GM19455 (cell line): Measurements from ENCODE around the gene MORF4L2.

Source experiments
- ATAC-seq: cut with Tn5 transposase; IDR thresholded peaks from one replicate; pipeline ENCODE4 v1.9.1; 2021; ENCODE audit not compliant: unreplicated experiment

Gene MORF4L2

GRCh38 chrX:103637604-103638338 lies 48.7 kb downstream of the MORF4L2 start:
- ATAC-seq, result no peak

- no peak for ATAC-seq
Measured at GRCh38 chrX:103635436-103635835, 51.1 kb downstream of the MORF4L2 start.

GRCh38 chrX:103631145-103631544 lies 55.4 kb downstream of the MORF4L2 start:
- ATAC-seq, result no peak

GRCh38 chrX:103630171-103630511 lies 56.4 kb downstream of the MORF4L2 start:
- no peak for ATAC-seq

GRCh38 chrX:103629318-103630170 lies 57.0 kb downstream of the MORF4L2 start:
- no peak for ATAC-seq

- ATAC-seq, result peak; percentile 63
Measured at GRCh38 chrX:103628386-103629317, 57.8 kb downstream of the MORF4L2 start, which contains the start of gene TCEAL1. TCEAL1 (plus strand) TSS chrX:103628975; CDS start chrX:103629917, 942 bp downstream.

- ATAC-seq, result no peak
Measured at GRCh38 chrX:103626855-103627254, 59.6 kb downstream of the MORF4L2 start.
